Head of caudate nucleus (tissue), 42 donors: Measurements from ENCODE around the gene ACVRL1.
A peak's percentile ranks its signal among the peaks of the same experiment; 100 is the strongest.

Experiments used
- DNase-seq, 42 donors: peaks; one replicate each; pipeline versions ENCODE4 v3.0.0 to v3.0.0-alpha.2; 2020 to 2021; ENCODE audit warnings: mixed read lengths in 7 of 42
- intact Hi-C: fragments of 100-400 bp; cut with DNase I; formaldehyde crosslinking; loops from one replicate; pipeline ENCODE4 v1.15.0; 2022

Gene ACVRL1

GRCh38 chr12:51893786-51894185, 13.5 kb upstream of the ACVRL1 start:
- intact Hi-C loops = loop anchor here (10.0 kb wide), 1 partner anchor 91 kb away; no protein-coding TSS in a partner anchor

DNA sequence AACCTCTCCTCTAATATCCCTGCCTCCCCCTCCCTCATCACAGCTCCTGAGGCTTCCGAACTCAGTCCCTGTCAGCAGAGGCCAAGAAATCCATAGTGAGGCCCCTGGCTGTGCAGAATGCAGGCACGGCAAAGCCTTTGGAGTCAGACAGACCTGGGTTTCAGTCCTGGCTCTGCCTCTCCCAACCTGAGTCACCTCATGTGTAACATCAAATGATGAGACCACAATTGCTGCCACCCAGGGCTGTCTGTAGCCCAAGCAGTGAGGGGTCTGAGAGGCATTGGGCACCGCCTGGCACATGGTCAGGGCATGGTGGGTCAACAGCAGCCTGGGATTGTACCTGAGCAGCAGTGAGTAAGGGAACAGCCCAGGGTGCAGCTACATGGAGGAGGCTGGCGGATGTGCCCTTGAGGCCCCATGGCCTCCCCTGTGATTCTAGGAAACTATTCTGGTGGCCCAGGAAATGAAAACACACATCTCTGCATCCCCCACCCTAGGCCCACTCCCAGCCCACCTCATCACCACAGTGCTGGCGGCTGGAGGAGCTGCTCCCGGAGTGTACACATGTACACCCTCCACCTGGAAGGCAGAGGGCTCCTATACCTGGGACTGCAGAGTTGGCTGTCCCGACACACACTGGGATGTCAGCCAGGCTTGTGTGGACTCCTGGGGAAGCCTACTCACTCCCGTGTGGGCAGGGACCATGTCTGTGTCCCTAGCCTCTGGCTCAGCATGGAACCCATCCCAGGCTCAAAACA, 11.7 kb upstream of the ACVRL1 start:
- DNase-seq = peak in 1 of 42 donors; percentile 24
- intact Hi-C loops = loop anchor here (10.0 kb wide), 1 partner anchor 89 kb away; no protein-coding TSS in a partner anchor

More at GRCh38 chr12:51893786-51894185, 13.5 kb upstream of the ACVRL1 start:
- no peak for DNase-seq

DNA sequence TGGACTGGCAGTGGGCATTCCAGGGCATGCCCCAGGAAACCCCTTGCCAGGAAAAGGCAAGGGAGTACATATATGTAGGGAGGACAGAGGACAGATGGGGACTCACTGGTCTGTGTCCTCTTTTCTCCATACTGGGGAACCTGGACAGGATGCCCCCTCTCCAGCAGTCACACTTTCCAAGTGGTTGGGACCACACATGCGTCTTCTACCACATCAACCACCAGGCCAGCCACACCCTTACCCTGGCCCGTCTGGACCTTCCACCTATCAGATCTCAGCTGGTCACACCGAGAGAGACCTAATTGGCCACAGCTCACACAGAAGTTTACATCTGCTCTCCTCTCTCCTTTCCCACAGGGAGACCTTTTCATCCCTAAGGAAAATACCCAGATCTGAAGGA, 11.1 kb upstream of the ACVRL1 start:
- intact Hi-C loops = loop anchor here (10.0 kb wide), 1 partner anchor 89 kb away; no protein-coding TSS in a partner anchor
- DNase-seq = peak in 1 of 42 donors; percentile 2

DNA sequence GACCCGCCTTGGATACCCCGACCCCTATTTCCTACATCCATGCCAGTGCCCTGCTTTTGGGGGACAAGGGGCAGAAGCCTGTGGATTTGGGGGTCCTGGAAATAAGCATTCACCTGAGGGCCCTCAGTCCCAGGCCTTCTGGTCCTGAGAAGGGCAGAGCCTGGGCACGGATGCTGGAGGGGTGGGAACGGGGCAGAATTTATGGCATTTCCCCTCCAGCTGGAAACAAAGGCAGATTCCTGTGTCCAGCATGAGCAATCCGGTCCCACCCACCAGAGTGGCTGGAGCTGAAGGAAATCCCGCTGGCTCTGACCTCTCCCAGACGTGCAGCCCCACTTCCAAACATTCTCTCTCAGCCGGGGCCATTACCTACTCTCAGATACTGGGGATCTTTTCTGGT, 10.1 kb upstream of the ACVRL1 start:
- DNase-seq = peak in 1 of 42 donors; percentile 2
- intact Hi-C loops = loop anchor here (10.0 kb wide), 1 partner anchor 88 kb away; no protein-coding TSS in a partner anchor

DNA sequence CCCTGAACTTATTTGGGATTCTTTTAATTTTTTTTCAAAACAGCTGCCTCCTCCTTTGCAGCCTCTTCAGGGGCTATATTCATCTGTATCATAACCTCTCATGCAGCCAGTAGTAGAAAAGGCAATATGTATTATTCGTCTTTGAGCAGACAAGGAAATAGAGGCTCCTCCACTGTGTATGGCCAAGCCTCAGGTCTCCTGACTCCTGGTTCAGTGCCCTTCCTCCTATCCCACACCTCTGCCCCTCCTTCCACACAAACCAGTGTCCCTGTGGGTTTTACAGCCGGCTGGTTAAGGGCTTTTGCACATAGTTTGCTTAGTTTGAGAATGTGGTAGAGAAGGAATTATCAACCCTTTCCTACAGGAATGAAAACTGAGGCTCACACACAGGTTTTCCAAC, 8.8 kb upstream of the ACVRL1 start:
- intact Hi-C loops = loop anchor here (10.0 kb wide), 1 partner anchor 86 kb away; no protein-coding TSS in a partner anchor
- no peak for DNase-seq

DNA sequence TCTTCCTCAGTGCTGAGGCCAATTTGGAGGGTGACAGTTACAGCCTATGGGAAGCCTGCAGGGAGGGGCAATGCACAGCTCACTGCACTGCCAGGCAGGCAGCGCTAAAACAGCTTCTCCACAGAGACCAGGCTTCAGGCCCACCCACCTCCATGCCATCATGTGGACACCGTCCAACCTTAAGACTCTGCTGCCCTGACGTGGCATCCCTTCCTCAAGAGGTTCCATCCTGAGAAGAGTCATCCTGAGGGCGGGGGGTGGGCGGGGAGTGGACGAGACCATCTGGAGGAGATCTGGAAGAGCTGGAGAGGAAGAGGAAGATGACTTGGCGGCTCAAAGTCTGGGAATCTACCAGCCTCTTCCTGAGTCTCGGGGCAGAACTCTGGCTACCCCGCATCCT, 8.4 kb upstream of the ACVRL1 start:
- no peak for DNase-seq
- intact Hi-C loops = loop anchor here (10.0 kb wide), 1 partner anchor 86 kb away; no protein-coding TSS in a partner anchor

- intact Hi-C loops = no loop called here
- DNase-seq = peak in 1 of 42 donors; percentile 32
These were observed 6.9 kb upstream of the ACVRL1 start for GRCh38 chr12:51900323-51900889.

DNA sequence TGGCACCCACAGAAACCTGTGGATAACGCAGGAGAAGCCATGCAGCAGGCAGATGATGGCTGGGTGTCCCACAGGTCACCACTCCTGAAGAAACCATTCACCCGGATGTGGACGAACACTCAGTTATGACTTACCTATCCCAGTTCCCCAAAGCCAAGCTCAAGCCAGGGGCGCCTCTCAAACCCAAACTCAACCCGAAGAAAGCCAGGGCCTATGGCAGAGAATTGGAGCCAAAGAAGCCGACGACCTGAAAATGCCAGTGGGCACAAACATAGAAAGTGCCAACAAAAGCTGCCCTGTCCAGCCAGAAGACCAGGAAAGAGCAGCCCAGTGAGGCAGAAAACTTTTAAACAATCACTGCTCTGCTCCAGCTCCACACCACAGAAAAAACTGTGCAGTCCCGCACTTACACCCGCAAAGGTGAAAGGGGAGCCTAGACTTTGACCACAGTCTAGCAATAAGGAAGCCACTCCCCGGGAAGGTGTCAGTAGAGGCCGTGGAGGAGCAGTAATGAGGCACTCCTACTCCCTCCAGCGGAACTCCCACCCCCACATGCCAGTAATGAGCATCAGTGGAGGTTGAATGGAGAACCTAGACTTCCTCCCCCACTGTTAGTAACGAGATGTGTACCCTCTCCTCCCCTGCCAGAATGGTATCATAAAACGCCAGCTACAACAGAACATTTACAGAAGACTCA, 6.0 kb upstream of the ACVRL1 start:
- intact Hi-C loops = no loop called here
- peak in 4 of 42 donors; percentile 14 to 25 (median 18) for DNase-seq

- intact Hi-C loops = no loop called here
- peak in 1 of 42 donors; percentile 13 for DNase-seq
These were observed 5.4 kb upstream of the ACVRL1 start for GRCh38 chr12:51901881-51902280.

DNA sequence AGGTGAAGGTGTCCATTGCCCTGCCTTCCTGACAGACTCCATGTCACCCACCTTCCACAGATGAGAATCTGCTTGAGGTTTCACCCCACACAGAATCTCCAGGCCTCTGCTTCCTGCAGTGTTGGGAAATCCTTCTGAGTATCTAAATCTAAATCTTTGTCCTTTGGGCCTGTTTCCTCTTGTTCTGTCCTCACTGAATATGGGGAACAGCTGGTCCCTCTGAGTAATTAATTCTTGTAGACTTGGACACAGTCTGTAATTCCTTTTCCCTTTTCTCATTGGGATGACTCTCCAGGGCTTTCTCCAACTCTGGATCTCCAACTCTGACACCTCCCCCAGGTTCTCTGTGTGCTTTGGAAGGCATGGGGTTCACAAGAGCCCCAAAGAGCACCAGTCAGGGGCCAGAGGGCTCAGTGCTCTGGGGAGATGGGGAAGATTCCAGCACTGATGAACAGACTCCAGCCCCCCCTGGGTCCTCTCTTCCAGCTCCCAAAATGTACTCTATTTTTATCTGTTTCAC, 2.3 kb upstream of the ACVRL1 start:
- intact Hi-C loops = no loop called here
- no peak for DNase-seq

DNA sequence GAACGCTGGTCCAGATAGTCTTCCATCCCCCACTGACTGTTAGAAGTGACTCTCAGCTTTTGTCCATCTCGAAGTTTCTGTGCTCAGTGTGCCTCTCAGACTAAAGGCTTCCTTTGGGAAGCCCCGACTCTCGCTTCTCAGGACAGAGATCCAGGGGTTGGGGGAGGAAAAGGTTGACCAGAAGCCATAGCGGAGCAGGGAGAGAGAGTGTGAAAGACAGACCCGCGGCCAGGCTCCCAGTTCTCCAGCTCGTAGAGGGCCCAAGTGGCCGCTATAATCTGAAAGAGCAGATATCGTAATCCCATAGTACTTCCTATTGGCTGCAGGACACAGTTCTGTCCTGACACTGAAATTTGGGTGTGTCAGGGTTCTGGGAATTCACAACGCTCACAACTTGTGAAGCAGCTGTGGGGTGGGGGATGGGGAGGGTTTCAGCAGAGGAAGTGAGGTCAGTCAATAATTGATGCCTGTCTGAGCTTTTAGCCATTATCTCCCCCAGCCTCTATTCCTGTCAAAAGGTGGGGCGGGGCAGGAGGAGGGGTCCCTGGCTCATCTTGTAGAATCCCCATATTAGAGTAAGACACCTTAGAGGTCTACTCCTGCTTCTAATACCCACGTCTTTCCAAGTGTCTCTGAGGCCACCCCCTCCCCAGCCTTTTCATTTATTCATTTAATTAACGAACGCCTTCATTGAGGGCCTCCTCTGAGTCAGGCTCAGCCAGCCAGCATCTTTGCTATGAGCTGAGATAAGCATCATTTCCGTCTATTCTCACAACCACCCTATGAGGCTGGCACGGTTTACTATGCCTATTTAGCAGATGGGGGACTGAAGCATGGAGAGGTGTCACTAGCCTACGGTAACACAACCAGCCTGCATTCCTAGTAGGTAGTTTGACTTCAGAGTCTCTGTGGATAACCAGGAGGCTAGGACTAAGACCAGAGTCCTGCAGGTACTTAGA, 1.6 kb upstream of the ACVRL1 start:
- DNase-seq = no peak

DNA sequence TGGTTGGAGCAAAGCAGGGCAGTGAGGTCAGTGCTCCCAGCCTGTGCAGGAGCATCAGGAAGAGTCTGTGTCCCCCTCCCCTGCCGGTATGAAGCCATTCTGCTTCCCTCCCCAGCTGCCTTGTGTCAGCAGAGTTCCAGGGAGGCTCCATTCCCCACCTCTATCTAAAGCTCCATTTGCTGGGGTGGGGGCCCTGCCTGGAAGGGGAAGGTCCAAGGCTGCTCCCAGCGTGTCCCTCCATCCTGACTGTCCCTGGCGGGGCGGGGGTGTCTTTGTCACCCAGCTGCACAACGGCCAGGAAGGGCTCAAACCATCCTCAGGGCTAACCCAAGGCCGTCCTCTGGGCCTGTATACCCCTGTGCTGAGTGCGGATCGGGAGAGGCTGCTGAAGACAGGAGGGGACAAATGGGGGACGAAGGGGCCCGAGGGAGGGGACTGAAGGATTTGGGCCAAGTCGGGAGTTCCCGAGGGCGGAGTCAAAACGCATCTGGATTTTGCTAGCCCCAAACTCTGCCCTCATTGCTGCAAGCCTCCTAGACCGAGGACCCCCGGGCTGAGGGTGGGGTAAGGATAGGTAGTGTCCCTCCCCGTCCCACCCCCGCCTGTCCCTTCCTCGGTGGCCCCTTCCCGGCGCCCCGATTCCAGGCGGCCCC, 748 bp upstream of the ACVRL1 start:
- no peak for DNase-seq
- intact Hi-C loops = no loop called here

More for the DNA sequence above, 1.6 kb upstream of the ACVRL1 start:
- intact Hi-C loops = no loop called here

GRCh38 chr12:51907856-51908425, 637 bp downstream of the ACVRL1 start:
- intact Hi-C loops = no loop called here
- no peak for DNase-seq

DNA sequence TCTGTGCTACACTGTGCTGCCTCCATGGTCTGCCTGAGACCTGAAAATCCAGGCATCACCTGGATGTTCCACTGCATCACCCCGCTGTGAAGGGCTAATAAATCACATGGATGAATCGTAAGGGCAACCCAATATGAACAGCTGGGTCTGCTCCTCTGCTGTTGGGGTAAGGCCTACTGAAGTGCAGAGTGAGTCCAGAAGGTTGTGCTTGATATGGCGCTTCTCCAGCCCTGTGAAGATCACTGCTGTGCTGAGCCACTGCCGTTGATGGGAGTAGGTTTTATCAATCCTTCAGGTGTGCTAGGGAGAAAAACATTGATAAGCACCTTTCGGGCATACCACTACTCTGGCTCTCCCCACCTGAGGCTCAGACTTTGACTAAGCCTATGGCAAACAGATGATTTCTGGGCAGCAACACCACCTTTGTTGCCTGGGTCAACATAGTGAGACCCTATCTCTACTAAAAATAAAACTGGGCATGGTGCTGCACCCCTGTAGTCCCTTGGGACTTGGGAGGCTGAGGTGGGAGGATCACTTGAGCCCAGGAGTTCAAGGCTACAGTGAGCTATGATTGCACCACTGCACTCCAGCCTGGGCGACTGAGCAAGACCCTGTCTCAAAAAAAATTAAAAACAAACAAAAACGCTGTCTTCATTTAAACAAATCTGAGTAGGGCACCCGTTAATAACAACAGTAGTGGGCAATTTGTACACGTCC, 1.7 kb downstream of the ACVRL1 start:
- DNase-seq = no peak
- intact Hi-C loops = no loop called here

- intact Hi-C loops = no loop called here
- DNase-seq = no peak
These were observed 2.9 kb downstream of the ACVRL1 start for GRCh38 chr12:51910168-51910567.

DNA sequence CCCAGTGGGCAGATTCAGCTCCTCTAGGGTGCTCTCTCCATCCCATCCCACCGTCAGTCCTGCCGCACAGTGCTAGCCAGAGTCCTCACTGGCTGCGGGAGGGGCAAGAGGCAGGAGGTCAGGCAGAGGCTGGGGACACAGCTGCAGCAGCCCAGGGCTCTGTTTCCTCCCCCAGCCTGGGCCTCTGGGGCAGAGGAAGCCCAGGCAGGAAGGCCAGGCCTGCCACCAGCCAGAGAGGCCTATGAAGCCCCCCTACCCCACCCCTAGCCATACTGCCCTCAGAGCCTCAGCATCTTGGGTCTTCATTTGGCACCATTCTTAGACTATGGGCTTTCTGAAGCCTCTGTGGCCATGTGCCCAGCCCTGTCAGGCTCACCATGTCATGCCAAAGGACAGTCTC, 3.4 kb downstream of the ACVRL1 start:
- no peak for DNase-seq
- intact Hi-C loops = no loop called here

- DNase-seq = no peak
- intact Hi-C loops = no loop called here
These were observed 4.0 kb downstream of the ACVRL1 start for GRCh38 chr12:51911307-51911706.
